SKM-1 treated with dmso at 0.1 percent for 144 hours (cell line): ENCODE measurements around the gene PLGLB2.
"Not testable (repeated sequence)": the region's sequence is repeated elsewhere in the genome, so short reads cannot be mapped to it uniquely, and the experiment has no call there.

ENCODE experiments used
- DNase-seq: peaks from one replicate; lab custom pipeline; 2025; ENCODE audit not compliant: unreplicated experiment; lab: John Stamatoyannopoulos, UW

PLGLB2 gene

GRCh38 chr2:87747791-87748190 is at the start of gene PLGLB2:
PLGLB2 (plus strand) TSS chr2:87748087; CDS start chr2:87748154, 67 bp downstream.
- not testable (repeated sequence) for DNase-seq

GRCh38 chr2:87704572-87705323 is 43.1 kb upstream of the PLGLB2 start:
- DNase-seq: not testable (repeated sequence)

- not testable (repeated sequence) for DNase-seq
These were observed 39.5 kb upstream of the PLGLB2 start for GRCh38 chr2:87708368-87708767.

- DNase-seq: not testable (repeated sequence)
These were observed 19.8 kb upstream of the PLGLB2 start for GRCh38 chr2:87727940-87728599.

- not testable (repeated sequence) for DNase-seq
These were observed 7.0 kb upstream of the PLGLB2 start for GRCh38 chr2:87740928-87741327.

- DNase-seq: not testable (repeated sequence)
These were observed 5.3 kb upstream of the PLGLB2 start for GRCh38 chr2:87742393-87743108.

- DNase-seq: not testable (repeated sequence)
These were observed 4.2 kb upstream of the PLGLB2 start for GRCh38 chr2:87743638-87744037.

GRCh38 chr2:87745353-87745951 is 2.4 kb upstream of the PLGLB2 start:
- DNase-seq: not testable (repeated sequence)

- DNase-seq: not testable (repeated sequence)
These were observed 637 bp downstream of the PLGLB2 start for GRCh38 chr2:87748524-87748923.

GRCh38 chr2:87750560-87750959 is 2.7 kb downstream of the PLGLB2 start:
- DNase-seq: not testable (repeated sequence)

- DNase-seq: not testable (repeated sequence)
These were observed 6.9 kb downstream of the PLGLB2 start for GRCh38 chr2:87754759-87755158.
